HCT116 (cell line): ENCODE measurements around the gene ZDHHC3.

ENCODE experiments used
- EZH2phosphoT487 ChIP-seq: fragments of 200-600 bp; IDR thresholded peaks from 2 replicates; pipeline ENCODE4 v1.6.1; 2018; ENCODE audit warnings: antibody characterized with exemption, borderline replicate concordance
- POLR2A ChIP-seq: IDR thresholded peaks from 2 replicates; pipeline ENCODE4 v1.7.0; 2011; ENCODE audit warnings: borderline replicate concordance; ENCODE audit not compliant: insufficient read depth, insufficient read length; ENCODE audit errors: extremely low read depth
- POLR2AphosphoS5 ChIP-seq: IDR thresholded peaks from 2 replicates; pipeline ENCODE4 v1.6.1; 2011; ENCODE audit warnings: mild to moderate bottlenecking, low read depth, low read length, moderate library complexity
- SIN3A ChIP-seq: IDR thresholded peaks from 2 replicates; pipeline ENCODE4 v1.6.1; 2012; ENCODE audit warnings: low read depth
- TF ChIP-seq, protein P1 (sequence below), 3 experiments: fragments of 200-600 bp in 1 of 3; sonication (generic) in 1 of 3; IDR thresholded peaks in 2 of 3; conservative IDR thresholded peaks in 1 of 3; 2 replicates each; pipeline ENCODE4 v1.5.1; 2012 to 2017; ENCODE audit warnings: low read depth in 2 of 3, low read length in 2 of 3, antibody characterized with exemption in 1 of 3, borderline replicate concordance in 1 of 3, control low read depth in 1 of 3, mild to moderate bottlenecking in 1 of 3, mixed read lengths in 1 of 3, mixed run types in 1 of 3, moderate library complexity in 1 of 3; ENCODE audit not compliant: insufficient read depth in 1 of 3
- TF ChIP-seq, protein P2 (sequence below): IDR thresholded peaks from 2 replicates; pipeline ENCODE4 v1.6.1; 2011; ENCODE audit warnings: mild to moderate bottlenecking, low read length, moderate library complexity; ENCODE audit not compliant: insufficient replicate concordance; ENCODE audit errors: extremely low read depth

- TF ChIP-seq POLR2A (no peak), EZH2phosphoT487 (no peak), SIN3A (no peak), POLR2AphosphoS5 (no peak)
- TF ChIP-seq, protein P1, sequence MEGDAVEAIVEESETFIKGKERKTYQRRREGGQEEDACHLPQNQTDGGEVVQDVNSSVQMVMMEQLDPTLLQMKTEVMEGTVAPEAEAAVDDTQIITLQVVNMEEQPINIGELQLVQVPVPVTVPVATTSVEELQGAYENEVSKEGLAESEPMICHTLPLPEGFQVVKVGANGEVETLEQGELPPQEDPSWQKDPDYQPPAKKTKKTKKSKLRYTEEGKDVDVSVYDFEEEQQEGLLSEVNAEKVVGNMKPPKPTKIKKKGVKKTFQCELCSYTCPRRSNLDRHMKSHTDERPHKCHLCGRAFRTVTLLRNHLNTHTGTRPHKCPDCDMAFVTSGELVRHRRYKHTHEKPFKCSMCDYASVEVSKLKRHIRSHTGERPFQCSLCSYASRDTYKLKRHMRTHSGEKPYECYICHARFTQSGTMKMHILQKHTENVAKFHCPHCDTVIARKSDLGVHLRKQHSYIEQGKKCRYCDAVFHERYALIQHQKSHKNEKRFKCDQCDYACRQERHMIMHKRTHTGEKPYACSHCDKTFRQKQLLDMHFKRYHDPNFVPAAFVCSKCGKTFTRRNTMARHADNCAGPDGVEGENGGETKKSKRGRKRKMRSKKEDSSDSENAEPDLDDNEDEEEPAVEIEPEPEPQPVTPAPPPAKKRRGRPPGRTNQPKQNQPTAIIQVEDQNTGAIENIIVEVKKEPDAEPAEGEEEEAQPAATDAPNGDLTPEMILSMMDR (IDR thresholded peaks at IDR 0.05 in 2 of 3, conservative IDR thresholded peaks at IDR 0.05 in 1 of 3; ENCODE audit: borderline replicate concordance in 1 of 3, insufficient read depth in 1 of 3, low read depth in 2 of 3, low read length in 2 of 3): no peak
- TF ChIP-seq, protein P2, sequence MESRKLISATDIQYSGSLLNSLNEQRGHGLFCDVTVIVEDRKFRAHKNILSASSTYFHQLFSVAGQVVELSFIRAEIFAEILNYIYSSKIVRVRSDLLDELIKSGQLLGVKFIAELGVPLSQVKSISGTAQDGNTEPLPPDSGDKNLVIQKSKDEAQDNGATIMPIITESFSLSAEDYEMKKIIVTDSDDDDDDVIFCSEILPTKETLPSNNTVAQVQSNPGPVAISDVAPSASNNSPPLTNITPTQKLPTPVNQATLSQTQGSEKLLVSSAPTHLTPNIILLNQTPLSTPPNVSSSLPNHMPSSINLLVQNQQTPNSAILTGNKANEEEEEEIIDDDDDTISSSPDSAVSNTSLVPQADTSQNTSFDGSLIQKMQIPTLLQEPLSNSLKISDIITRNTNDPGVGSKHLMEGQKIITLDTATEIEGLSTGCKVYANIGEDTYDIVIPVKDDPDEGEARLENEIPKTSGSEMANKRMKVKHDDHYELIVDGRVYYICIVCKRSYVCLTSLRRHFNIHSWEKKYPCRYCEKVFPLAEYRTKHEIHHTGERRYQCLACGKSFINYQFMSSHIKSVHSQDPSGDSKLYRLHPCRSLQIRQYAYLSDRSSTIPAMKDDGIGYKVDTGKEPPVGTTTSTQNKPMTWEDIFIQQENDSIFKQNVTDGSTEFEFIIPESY: no peak
Observed at GRCh38 chr3:44907612-44908011, 68.4 kb downstream of the ZDHHC3 start.
